Liver (tissue), 9 donors: ENCODE results near the gene SPATS2L. TPM values are rescaled to one million over a fixed set of nuclear protein-coding genes. Genes with fewer than 3 reads are reported as not detected.

Experiments
- DNase-seq: peaks from one replicate; pipeline ENCODE4 v3.0.0-alpha.2; 2017; ENCODE audit warnings: low spot score
- H3K27ac ChIP-seq, 2 donors: one replicate each; pipeline ENCODE4 v1.7.0; 2013; ENCODE audit warnings: inconsistent platforms in 2 of 2, low read length in 2 of 2, control low read depth in 1 of 2, low read depth in 1 of 2, mild to moderate bottlenecking in 1 of 2
- H3K27me3 ChIP-seq, 4 donors: one replicate each; pipeline versions ENCODE4 v1.6.1 to v1.7.0; 2013; ENCODE audit warnings: low read length in 3 of 4, inconsistent platforms in 1 of 4, mild to moderate bottlenecking in 1 of 4, moderate library complexity in 1 of 4; ENCODE audit not compliant: control insufficient read depth in 4 of 4, insufficient read depth in 4 of 4
- H3K36me3 ChIP-seq, 4 donors: one replicate each; pipeline versions ENCODE4 v1.6.1 to v1.7.0; 2013; ENCODE audit warnings: low read length in 3 of 4, mild to moderate bottlenecking in 3 of 4, low read depth in 1 of 4, moderate library complexity in 1 of 4; ENCODE audit not compliant: control insufficient read depth in 4 of 4, insufficient read depth in 3 of 4
- H3K4me1 ChIP-seq, 4 donors: one replicate each; pipeline versions ENCODE4 v1.6.1 to v1.7.0; 2013; ENCODE audit warnings: low read length in 3 of 4, mild to moderate bottlenecking in 3 of 4, moderate library complexity in 1 of 4; ENCODE audit not compliant: control insufficient read depth in 4 of 4, insufficient read depth in 4 of 4
- H3K4me3 ChIP-seq, 3 donors: one replicate each; pipeline versions ENCODE4 v1.6.1 to v1.7.0; 2013; ENCODE audit warnings: low read length in 3 of 3, control low read depth in 1 of 3, low read depth in 1 of 3, mild to moderate bottlenecking in 1 of 3
- H3K9ac ChIP-seq, 2 donors: one replicate each; pipeline ENCODE4 v1.7.0; 2013; ENCODE audit warnings: low read length in 2 of 2, mild to moderate bottlenecking in 2 of 2, moderate library complexity in 2 of 2, control low read depth in 1 of 2, low read depth in 1 of 2
- H3K9me3 ChIP-seq, 4 donors: one replicate each; pipeline versions ENCODE4 v1.6.1 to v1.7.0; 2013; ENCODE audit warnings: low read length in 3 of 4; ENCODE audit not compliant: control insufficient read depth in 4 of 4
- ATF3 ChIP-seq: IDR thresholded peaks from 2 replicates; pipeline ENCODE4 v1.6.1; 2016; ENCODE audit warnings: antibody characterized with exemption
- CTCF ChIP-seq: fragments of 150-350 bp; IDR thresholded peaks from 2 replicates; pipeline ENCODE4 v1.5.1; 2017; ENCODE audit warnings: improper control_type of control experiment, low read depth, low read length; ENCODE audit not compliant: missing input control
- EGR1 ChIP-seq, 2 donors: IDR thresholded peaks; 2 replicates each; pipeline ENCODE4 v1.6.1; 2016 to 2018; ENCODE audit warnings: antibody characterized with exemption in 2 of 2, low read depth in 2 of 2
- FOXA1 ChIP-seq: IDR thresholded peaks from 2 replicates; pipeline ENCODE4 v1.6.1; 2016; ENCODE audit warnings: antibody characterized with exemption
- FOXA2 ChIP-seq: IDR thresholded peaks from 2 replicates; pipeline ENCODE4 v1.6.1; 2016; ENCODE audit warnings: antibody characterized with exemption
- GABPA ChIP-seq, 2 donors: IDR thresholded peaks in 1 of 2; conservative IDR thresholded peaks in 1 of 2; 2 replicates each; pipeline ENCODE4 v1.6.1; 2016; ENCODE audit warnings: antibody characterized with exemption in 2 of 2, mild to moderate bottlenecking in 1 of 2, moderate library complexity in 1 of 2
- HNF4A ChIP-seq, 2 donors: conservative IDR thresholded peaks; 2 replicates each; pipeline ENCODE4 v1.6.1; 2016; ENCODE audit warnings: antibody characterized with exemption in 2 of 2, mild to moderate bottlenecking in 2 of 2
- HNF4G ChIP-seq: IDR thresholded peaks from 2 replicates; pipeline ENCODE4 v1.6.1; 2016; ENCODE audit warnings: antibody characterized with exemption
- JUND ChIP-seq, 2 donors: IDR thresholded peaks; 2 replicates each; pipeline ENCODE4 v1.6.1; 2016; ENCODE audit warnings: antibody characterized with exemption in 2 of 2
- MAX ChIP-seq: IDR thresholded peaks from 2 replicates; pipeline ENCODE4 v1.6.1; 2016; ENCODE audit warnings: antibody characterized with exemption
- NR2F2 ChIP-seq: IDR thresholded peaks from 2 replicates; pipeline ENCODE4 v1.6.1; 2016; ENCODE audit warnings: antibody characterized with exemption
- RAD21 ChIP-seq, 2 donors: IDR thresholded peaks; 2 replicates each; pipeline ENCODE4 v1.6.1; 2016; ENCODE audit warnings: antibody characterized with exemption in 2 of 2, mild to moderate bottlenecking in 2 of 2
- REST ChIP-seq: IDR thresholded peaks from 2 replicates; pipeline ENCODE4 v1.6.1; 2016; ENCODE audit warnings: antibody characterized with exemption, mild to moderate bottlenecking
- RXRA ChIP-seq, 2 donors: IDR thresholded peaks; 2 replicates each; pipeline ENCODE4 v1.6.1; 2017 to 2018; ENCODE audit warnings: antibody characterized with exemption in 2 of 2, mild to moderate bottlenecking in 1 of 2
- SP1 ChIP-seq: IDR thresholded peaks from 2 replicates; pipeline ENCODE4 v1.6.1; 2018; ENCODE audit warnings: antibody characterized with exemption, mild to moderate bottlenecking
- TAF1 ChIP-seq: conservative IDR thresholded peaks from 2 replicates; pipeline ENCODE4 v1.6.1; 2016; ENCODE audit warnings: antibody characterized with exemption, mild to moderate bottlenecking
- YY1 ChIP-seq: IDR thresholded peaks from 2 replicates; pipeline ENCODE4 v1.6.1; 2016; ENCODE audit warnings: antibody characterized with exemption, mild to moderate bottlenecking
- ZBTB33 ChIP-seq: IDR thresholded peaks from 2 replicates; pipeline ENCODE4 v1.6.1; 2016; ENCODE audit warnings: antibody characterized with exemption
- WGBS: extraction: QIAGEN DNeasy Blood & Tissue Kit; methylation state at CpG from one replicate; pipeline ENCODE4 v1.1.7; 2013; 5-methylcytosine and 5-hydroxymethylcytosine counted together
- polyA plus RNA-seq, 2 donors: library from polyadenylated mRNA; stranded (reverse) in 1 of 2; unstranded in 1 of 2; fragments of 200-250 nt in 1 of 2; fragments of >200 nt in 1 of 2; fragmentation: Nextera tagmentation in 1 of 2; extraction: Ambion mirVana in 1 of 2; gene quantifications; one replicate each; pipeline versions ENCODE4 v1.2.1 to v1.2.3, GENCODE V29; 2013 to 2015
- total RNA-seq, 2 donors: library from RNA; depleted of rRNA; stranded (reverse); fragments of >200 nt; gene quantifications; one replicate each; pipeline ENCODE4 v1.2.3, GENCODE V29; 2014
- donor health status: healthy.
- donor health status: healthy.
- donor health status: healthy.
- donor health status: healthy.
- donor health status: healthy.

The SPATS2L gene
- total and polyA plus RNA-seq, 4 donors = 31.4 to 49.9 (median 42.4) TPM

GRCh38 chr2:200376513-200377354, 70.2 kb downstream of the SPATS2L start:
- no peak for DNase-seq
- peak overlapping the region; percentile 70 to 91 for H3K27ac ChIP-seq

More at GRCh38 chr2:200376513-200377354, 70.2 kb downstream of the SPATS2L start:
- H3K36me3 ChIP-seq = no peaks in the 10 kb centered on the region
- no peak overlapping the region for H3K4me3 ChIP-seq
- peak overlapping the region in 1 of 2 donors; percentile 18 for H3K9ac ChIP-seq
- H3K27me3 ChIP-seq = no peaks in the 10 kb centered on the region
- 40% methylated on average over 15 of the region's 15 CpGs for WGBS
- no peak for TF ChIP-seq JUND (IDR thresholded peaks at IDR 0.05)
- TF ChIP-seq FOXA1 = no peak
- TF ChIP-seq RXRA (IDR thresholded peaks at IDR 0.05) = peak; percentile 12 to 21
- peak; percentile 19 for TF ChIP-seq SP1
- no peak for TF ChIP-seq GABPA (IDR thresholded peaks at IDR 0.05 in 1 of 2, conservative IDR thresholded peaks at IDR 0.05 in 1 of 2)
- TF ChIP-seq REST = no peak
- no peak for TF ChIP-seq EGR1 (IDR thresholded peaks at IDR 0.05; ENCODE audit: low read depth in 2 of 2)
- TF ChIP-seq NR2F2 = peak; percentile 69
- TF ChIP-seq HNF4A (conservative IDR thresholded peaks at IDR 0.05) = peak in 1 of 2 donors; percentile 53
- no peak for TF ChIP-seq TAF1
- TF ChIP-seq FOXA2 = no peak
- no peak for TF ChIP-seq MAX
- TF ChIP-seq CTCF = no peak
- TF ChIP-seq HNF4G = no peak
- no peak for TF ChIP-seq ZBTB33
- TF ChIP-seq ATF3 = peak; percentile 20
- no peak for TF ChIP-seq YY1
- TF ChIP-seq RAD21 (IDR thresholded peaks at IDR 0.05) = no peak
- peaks cover 12 to 64% (median 54%) of the 10 kb centered on the region in 4 donors for H3K4me1 ChIP-seq
- no peaks in the 10 kb centered on the region for H3K9me3 ChIP-seq
